ENCODE results near the gene SERINC5.
"Not testable (repeated sequence)": the region's sequence is repeated elsewhere in the genome, so short reads cannot be mapped to it uniquely, and the experiment has no call there.

SERINC5 gene

GRCh38 chr5:80125962-80126480 lies 129.8 kb downstream of the SERINC5 start:
- DNase-seq = peak; percentile 81

- DNase-seq = no peak
Measured at GRCh38 chr5:80125022-80125961, 130.6 kb downstream of the SERINC5 start.

GRCh38 chr5:80124121-80124918 lies 131.5 kb downstream of the SERINC5 start:
- no peak for DNase-seq

DNA sequence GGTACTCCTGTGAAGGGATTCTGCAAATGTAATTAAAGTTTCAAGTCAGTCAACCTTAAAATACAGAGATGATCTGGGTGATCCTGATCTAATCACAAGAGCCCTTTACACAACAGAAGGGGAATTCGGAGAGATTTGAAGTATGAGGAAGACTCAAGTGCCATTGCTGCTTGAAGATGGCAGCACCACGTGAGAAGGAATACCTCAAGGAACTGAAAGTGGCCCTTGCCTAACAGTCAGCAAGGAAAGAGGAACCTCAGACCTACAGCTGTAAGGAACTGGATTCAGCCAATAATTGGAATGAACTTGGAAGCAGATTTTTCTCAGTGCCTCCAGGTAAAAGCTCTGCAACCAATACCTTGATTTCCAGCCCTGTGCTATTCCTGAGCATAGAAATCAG lies 133.3 kb downstream of the SERINC5 start:
- no peak for DNase-seq

- DNase-seq = no peak
Measured at GRCh38 chr5:80119372-80119771, 136.5 kb downstream of the SERINC5 start.

DNA sequence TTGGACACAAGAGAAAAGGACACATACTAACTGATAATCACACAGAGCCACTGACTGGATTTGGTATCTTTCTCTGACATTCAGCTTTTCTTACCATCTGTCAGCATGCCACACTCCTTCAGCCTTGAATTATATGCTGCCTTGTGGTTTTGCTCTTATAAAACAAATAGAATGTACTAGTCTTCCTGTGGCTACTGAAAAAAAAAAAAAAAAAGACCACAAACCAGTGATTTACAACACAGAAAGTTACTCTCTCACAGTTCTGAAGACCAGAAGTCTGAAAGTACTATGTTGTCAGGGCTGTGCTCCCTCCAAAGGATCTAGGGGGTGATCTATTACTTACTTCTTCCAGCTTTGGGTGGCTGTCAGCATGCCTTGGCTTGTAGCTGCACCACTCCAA lies 138.4 kb downstream of the SERINC5 start:
- DNase-seq = no peak

GRCh38 chr5:80116465-80116864 lies 139.4 kb downstream of the SERINC5 start:
- no peak for DNase-seq

GRCh38 chr5:80116000-80116399 lies 139.8 kb downstream of the SERINC5 start:
- DNase-seq = no peak

GRCh38 chr5:80114860-80115259 lies 141.0 kb downstream of the SERINC5 start:
- no peak for DNase-seq

- DNase-seq = not testable (repeated sequence)
Measured at GRCh38 chr5:80111376-80111990, 144.4 kb downstream of the SERINC5 start.

DNA sequence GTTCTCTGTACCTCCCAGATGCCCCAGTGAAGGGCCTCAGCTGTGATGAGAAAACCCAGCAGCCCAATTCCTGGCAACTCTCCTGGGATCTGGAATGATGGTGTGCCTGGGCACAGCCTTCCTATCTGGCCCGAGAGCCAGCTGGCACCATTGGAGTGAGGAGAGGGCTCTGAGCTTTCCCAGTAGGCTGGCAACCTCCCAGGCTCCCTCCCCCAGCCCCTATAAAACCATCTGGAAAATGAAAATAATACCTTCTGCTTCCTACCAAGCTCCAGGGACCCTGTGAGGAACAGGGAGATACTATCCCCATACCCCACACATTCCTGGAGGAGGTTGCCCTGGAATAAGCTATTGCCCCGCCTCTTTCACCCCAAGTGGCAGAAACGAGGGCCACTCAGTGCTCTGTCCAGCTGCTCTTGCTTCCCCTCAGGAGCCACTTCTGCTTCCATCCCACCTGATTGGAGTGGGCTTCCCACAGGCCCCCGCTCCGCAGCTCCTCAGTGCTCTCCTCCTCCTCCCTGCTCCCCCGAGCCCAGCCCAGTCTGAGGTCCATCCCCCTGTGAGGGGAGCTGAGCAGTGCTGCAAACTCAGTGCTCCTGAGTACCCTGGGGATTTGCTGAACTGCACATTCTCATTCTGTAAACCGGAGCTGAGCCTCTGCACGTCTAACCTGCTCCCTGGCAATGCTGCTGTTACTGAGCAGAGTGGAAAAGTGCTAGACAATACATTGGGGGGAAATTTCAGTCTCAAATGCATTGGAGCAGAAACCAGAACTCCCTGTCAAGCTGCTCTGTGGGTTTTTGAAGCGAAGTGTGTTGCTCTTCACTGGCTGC lies 146.0 kb downstream of the SERINC5 start:
- DNase-seq = no peak

DNA sequence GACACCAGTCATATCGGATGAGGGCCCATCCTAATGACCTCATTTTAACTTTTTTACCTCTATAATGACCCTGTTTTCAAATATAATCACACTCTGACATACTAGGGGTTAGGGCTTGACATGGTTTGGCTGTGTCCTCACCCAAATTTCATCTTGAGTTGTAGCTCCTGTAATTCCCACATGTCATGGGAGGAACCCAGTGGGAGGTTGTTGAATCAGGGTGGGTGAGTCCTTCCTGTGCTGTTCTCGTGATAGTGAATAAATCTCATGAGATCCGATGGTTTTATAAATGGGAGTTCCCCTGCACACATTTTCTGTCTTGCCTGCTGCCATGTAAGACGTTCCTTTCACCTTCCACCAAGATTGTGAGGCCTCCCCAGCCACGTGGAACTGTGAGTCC lies 148.9 kb downstream of the SERINC5 start:
- DNase-seq = no peak

- DNase-seq = no peak
Measured at GRCh38 chr5:80105698-80106439, 150.0 kb downstream of the SERINC5 start.

GRCh38 chr5:80103371-80103770 lies 152.5 kb downstream of the SERINC5 start:
- DNase-seq = no peak

DNA sequence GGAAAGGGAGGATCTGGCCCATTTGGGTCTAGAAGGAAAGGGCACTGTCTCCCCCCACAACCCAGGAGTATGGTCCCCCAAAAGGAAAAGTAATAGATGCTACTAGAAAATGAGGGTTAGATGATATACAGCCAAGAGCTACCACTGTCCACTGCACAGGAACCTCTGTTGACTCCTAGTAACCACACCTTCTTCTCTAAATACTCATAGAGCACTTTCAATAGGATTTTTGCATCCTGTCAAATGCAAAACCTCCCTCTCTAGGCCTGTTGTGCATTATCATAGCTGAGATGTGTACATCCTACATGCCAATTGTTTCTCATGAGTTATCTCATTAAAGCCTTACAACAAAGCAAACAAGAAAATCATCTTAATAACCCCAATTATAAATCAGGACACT lies 153.9 kb downstream of the SERINC5 start:
- no peak for DNase-seq

DNA sequence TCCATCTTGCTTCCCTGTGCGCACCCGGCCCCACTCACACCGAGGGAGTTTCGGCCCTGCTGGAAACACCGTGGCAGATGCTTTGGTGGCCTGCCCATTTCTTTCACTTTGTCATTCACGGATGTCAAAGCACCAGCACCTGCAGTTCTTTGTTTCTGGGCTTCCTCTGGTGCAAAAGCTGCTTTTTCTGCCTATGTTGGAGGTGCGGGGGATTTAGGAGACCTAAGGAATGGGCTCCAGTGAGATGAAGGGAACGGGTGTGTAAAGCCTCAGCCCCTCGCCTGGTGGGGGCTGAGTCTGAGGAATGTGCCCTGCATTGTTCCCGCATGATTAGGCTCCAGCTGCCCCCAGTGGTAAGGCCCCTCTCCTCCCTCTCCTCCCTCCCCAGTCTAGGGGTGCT lies 158.4 kb downstream of the SERINC5 start:
- no peak for DNase-seq

- DNase-seq = no peak
Measured at GRCh38 chr5:80094236-80094738, 161.6 kb downstream of the SERINC5 start.

DNA sequence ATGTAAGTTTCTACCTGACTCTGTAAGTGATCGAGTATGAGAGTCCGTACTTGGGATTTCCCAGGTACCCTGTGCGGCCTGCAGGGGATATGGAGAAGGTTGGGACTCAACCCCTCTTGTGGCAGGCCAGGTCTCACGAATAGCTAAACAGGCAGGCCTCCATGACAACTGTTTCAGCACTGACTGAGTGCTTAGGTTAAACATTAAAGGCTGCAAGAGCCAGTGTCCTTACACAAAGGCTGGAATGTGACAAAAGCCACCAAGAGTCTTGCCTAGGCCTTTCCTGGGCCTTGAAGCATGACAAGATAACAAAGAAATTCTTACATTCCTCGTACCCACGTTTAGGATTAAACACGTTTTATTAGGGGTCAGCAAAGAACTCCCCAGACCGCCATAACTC lies 162.1 kb downstream of the SERINC5 start:
- no peak for DNase-seq

GRCh38 chr5:80092486-80093107 lies 163.3 kb downstream of the SERINC5 start:
- DNase-seq = no peak

GRCh38 chr5:80091792-80092192 lies 164.1 kb downstream of the SERINC5 start:
- peak; percentile 62 for DNase-seq

- no peak for DNase-seq
Measured at GRCh38 chr5:80090884-80091166, 165.0 kb downstream of the SERINC5 start.
